Measurements from ENCODE around the gene KPNB1.
"Not testable (repeated sequence)": the region's sequence is repeated elsewhere in the genome, so short reads cannot be mapped to it uniquely, and the experiment has no call there.

Gene KPNB1

GRCh38 chr17:47682727-47683126, 33.0 kb downstream of the KPNB1 start:
- not testable (repeated sequence) for DNase-seq

DNA sequence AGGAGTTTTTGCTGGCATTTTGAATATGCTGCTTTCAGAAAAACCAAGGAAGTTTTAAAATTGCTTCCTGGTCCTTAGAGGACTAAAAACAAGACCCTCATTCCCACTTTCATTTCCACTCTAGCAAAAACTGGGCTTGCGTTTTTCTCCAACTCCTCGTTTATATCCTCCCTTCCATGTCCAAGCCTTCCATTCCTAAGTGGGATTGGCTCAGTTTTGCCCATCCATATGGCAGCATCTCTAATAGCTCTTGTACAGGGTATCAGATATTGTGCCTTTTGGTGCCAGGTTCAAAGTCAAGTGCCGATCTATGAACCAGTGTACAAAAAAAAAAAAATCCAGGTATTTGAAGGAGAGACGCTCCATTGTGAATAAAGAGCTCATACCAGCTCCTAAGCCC, 34.3 kb downstream of the KPNB1 start:
- no peak for DNase-seq

- DNase-seq, result no peak
Measured at GRCh38 chr17:47684535-47685193, 34.9 kb downstream of the KPNB1 start.

- DNase-seq, result no peak
Measured at GRCh38 chr17:47685556-47686275, 36.0 kb downstream of the KPNB1 start.

DNA sequence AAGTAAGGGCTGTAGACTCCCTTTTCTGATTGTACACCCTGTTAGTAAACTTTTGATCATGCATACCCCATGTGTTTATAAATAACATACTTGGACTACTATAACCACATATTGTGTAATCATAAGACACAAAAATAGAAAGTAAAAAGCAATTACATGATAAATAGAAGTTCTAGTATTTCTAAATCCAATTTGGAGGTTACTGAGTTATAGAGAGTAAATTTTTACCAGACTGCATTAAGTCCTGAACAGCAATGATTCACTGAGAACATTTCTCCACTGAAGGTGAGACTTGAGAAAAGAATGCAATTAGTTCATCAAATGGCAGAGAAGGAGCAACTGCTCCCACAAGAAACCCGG, 36.5 kb downstream of the KPNB1 start:
- no peak for DNase-seq

DNA sequence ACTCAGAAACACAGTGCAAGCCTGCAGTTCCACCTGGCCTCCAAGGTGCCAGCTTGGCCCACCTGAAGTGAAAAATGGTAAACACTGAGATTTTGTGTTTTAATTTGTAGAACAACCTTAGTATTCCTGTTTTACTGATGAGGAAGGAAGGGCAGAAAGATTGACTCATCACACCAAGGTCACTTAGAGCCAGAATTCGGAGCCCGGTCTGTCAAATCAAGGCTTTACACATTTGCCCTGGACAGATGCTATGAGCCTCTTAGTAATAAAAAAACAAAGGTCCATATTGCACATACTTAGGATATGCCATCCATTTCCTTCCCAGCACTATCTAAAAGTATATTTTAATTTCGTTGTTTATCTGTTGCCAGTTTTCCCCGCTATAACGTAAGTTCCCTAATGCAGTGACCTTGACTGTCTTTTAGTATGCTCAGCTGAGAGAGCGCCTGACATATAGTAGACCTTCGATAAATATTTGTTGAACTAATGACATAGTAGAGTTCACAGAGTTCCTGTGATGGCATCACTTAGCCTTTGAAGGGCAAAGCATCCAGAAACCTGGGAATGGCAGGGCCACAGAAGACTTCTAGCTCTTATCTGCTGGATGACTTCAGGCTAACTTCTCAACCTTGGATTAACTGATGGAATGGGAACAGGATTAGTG, 37.1 kb downstream of the KPNB1 start:
- no peak for DNase-seq

DNA sequence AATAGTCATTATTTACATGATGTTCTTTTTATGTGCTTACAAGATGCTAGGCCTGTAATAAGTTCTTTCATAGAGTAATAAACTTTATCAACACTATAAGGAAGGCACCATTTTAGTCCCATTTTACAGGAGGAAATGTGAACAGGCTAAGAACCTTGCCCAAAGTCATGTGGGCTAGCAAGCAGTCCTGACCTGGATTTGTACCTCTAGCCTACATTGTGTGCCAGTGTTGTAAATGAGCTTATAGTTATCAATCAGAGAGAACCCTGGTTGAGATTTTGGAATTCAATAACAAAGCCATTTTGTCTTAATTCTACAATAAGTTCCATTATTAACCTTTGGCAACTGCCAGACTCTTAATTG, 37.6 kb downstream of the KPNB1 start:
- DNase-seq, result no peak

- DNase-seq, result no peak
Measured at GRCh38 chr17:47687748-47688147, 38.0 kb downstream of the KPNB1 start.

- DNase-seq, result no peak
Measured at GRCh38 chr17:47690121-47690520, 40.4 kb downstream of the KPNB1 start.

- no peak for DNase-seq
Measured at GRCh38 chr17:47692137-47692894, 42.6 kb downstream of the KPNB1 start.

DNA sequence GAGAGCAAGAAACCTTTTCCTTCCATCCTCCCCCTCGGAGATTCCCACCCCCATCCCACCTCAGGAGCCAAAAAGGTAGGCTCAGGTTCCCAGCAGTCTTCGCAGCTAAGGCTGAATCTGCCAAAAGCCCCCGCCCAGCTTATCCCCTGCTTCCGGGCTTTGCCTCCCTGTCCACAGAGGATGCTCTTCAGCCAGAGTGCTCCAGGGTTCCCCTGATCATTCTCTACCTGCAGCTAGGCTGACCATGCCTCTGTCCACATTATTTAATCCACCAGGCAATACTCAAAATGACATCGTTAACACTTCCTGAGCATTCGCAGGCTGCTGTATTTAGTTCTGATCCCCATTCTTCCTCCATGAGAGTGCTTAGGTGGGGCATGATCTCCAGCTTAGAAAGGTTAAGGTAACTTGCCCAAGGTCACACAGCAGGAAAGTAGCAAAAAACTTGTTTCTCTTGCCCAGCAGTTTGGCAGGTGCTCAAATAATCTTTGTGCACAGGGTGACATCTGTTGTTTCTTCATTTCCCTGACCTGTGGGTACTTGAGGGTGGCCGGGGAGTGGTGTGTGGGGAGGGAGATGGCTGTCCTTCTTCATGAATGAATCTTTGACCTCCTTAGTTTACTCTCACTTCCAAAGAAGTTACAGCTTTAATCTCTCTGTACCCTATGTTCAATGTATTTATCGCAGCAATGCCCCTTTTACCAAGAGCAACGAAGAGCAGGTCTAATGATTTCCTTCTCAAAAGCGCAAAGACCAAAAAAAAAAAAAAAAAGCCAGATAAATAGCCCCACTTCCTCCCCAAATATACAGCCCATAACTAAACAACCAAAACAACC, 43.4 kb downstream of the KPNB1 start:
- no peak for DNase-seq

DNA sequence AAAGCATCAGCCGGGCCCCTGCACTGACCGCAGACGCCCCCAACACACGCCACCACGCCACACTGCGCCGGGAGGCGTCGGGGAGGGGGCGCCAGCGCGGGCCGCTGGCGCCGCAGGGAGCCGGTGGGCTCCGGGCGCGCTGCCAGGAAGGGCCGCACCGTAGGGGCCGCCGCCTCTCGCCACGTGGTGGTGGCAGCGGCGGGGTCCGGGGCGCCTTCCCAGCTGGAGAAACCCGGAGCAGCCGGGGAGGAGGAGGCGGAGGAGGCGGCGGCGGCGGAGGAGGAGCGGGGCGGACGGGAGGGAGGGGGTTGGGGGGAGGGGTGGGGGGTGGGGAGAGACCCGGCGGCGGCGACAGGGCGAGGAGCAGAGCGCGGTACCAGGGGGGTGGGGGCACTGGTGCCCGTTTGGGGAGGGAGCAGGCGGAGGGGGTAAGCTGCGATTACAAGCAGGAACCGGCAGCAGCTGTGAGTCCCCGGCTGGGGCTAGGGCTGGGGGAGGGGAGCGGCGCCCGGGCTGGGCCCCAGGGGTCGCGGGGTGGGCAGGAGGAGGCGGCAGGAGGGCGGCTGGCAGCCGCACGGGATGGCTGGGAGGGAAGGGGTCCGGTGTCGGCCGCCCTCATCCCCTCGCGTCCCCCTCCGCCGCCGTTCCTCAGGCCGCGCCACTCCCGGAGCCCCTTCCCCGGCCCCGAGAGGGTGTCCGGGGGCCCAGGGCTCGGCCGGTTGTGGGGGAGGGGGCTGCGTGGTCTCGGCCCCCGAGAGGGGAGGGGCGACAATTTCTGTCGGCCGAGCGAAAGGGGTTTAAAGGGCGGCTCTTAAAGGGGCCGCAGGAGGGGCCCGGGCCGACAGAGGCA, 44.2 kb downstream of the KPNB1 start, which contains the start of gene TBKBP1:
Gene TBKBP1, plus strand, starts transcription at position 431 of the 850 bp plus-strand sequence. CDS start 1,952 bp downstream, outside the sequence.
- peak; percentile 64 to 72 for DNase-seq

DNA sequence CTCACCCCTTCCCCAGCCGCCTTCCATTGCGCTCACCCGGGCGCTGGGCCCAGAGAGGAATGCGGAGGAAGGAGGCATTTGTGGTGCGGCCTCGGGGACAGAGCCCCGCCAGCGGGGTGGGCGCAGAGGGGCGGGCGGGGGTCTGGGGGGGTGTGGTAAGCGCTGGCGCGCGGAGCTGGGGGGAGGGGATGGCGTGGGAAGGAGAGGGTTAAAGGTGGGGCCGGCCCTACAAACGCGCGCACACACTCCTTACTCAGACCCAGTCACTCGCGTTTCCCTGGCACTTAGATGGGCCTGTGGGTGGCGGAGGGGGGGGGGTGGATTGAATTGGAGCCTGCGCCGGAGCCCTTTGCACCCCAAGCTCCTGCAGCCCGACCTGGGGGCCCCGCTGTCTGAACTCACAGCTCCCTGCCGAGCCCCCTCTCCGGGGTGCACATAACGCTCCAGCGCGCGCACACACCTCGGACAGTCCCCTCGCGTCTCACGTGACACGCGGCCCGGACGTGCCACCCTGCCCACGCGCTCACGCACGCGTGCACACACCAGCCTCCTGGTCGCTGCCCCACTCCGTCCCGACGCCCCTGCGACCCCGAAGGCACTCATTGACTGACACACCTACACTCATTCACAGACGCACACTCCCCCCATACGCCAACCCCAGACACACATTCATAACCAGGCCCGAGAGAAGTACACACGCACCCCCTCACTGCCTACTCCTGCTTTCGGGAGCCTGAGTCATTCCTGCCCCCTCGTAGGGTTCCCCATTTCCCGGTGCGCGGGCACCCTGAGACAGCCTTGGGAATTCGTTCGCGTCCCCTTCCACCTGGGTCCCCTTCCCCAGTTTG, 45.1 kb downstream of the KPNB1 start:
- DNase-seq, result peak; percentile 73 to 77

- no peak for DNase-seq
Measured at GRCh38 chr17:47695429-47696376, 46.0 kb downstream of the KPNB1 start.

GRCh38 chr17:47696717-47697642, 47.3 kb downstream of the KPNB1 start:
- no peak for DNase-seq

- DNase-seq, result no peak
Measured at GRCh38 chr17:47697906-47698711, 48.4 kb downstream of the KPNB1 start.
